PC-3 (cell line): ENCODE data around the gene RFT1. TPM values are rescaled to one million over a fixed set of nuclear protein-coding genes. Genes with fewer than 3 reads are reported as not detected.

ENCODE experiments used
- ATAC-seq: fragments of 200-7000 bp; cut with Tn5 transposase; 2 replicates; pipeline ENCODE4 v1.9.1; 2020; ENCODE audit warnings: mild to moderate bottlenecking, moderate library complexity
- BruUV-seq: library from RNA; stranded (reverse); fragments of 400-500 nt; replicated peaks from 2 replicates; lab custom pipeline; 2021; lab: Mats Ljungman, UMichigan
- CTCF ChIA-PET: fragments of 300-600 bp; sonication (Branson Sonifier 250); formaldehyde crosslinking; loops from one replicate; lab custom pipeline; 2022; ENCODE audit warnings: antibody characterized with exemption; lab: Charles Lee
- POLR2A ChIA-PET: fragments of 300-600 bp; sonication (Branson Sonifier 250); formaldehyde crosslinking; loops from one replicate; lab custom pipeline; 2022; ENCODE audit warnings: antibody characterized with exemption; ENCODE audit not compliant: unreplicated experiment; lab: Charles Lee
- DNase-seq: peaks from one replicate; pipeline ENCODE4 v3.0.0-alpha.2; 2015
- H2AFZ ChIP-seq: fragments of 300-600 bp; sonication (generic); 2 replicates; pipeline ENCODE4 v1.6.0; 2016; ENCODE audit warnings: antibody characterized with exemption, low read length
- H3F3A ChIP-seq: fragments of 300-600 bp; sonication (generic); one replicate; pipeline ENCODE4 v1.6.0; 2017; ENCODE audit warnings: antibody characterized with exemption, low read length, control low read depth, mild to moderate bottlenecking; ENCODE audit not compliant: unreplicated experiment
- H3K27ac ChIP-seq: fragments of 300-600 bp; sonication (generic); 2 replicates; pipeline ENCODE4 v1.5.1; 2016; ENCODE audit warnings: mild to moderate bottlenecking, low read length
- H3K27me3 ChIP-seq: fragments of 300-600 bp; sonication (generic); 2 replicates; pipeline ENCODE4 v1.6.1; 2016; ENCODE audit warnings: low read length, mixed read lengths
- H3K36me3 ChIP-seq: fragments of 300-600 bp; sonication (generic); 2 replicates; pipeline ENCODE4 v1.6.1; 2016; ENCODE audit warnings: low read depth, mixed run types, low read length, mixed read lengths
- H3K4me1 ChIP-seq: fragments of 300-600 bp; sonication (generic); 2 replicates; pipeline ENCODE4 v1.5.1; 2016; ENCODE audit warnings: low read length; ENCODE audit not compliant: insufficient read depth
- H3K4me2 ChIP-seq: fragments of 300-600 bp; sonication (generic); 2 replicates; pipeline ENCODE4 v1.6.0; 2016; ENCODE audit warnings: low read length
- H3K4me3 ChIP-seq: fragments of 300-600 bp; sonication (generic); 2 replicates; pipeline ENCODE4 v1.5.1; 2016; ENCODE audit warnings: mild to moderate bottlenecking, low read length, mixed read lengths
- H3K79me2 ChIP-seq: fragments of 300-600 bp; sonication (generic); 2 replicates; pipeline ENCODE4 v1.6.1; 2017; ENCODE audit warnings: low read length, mixed read lengths
- H3K9ac ChIP-seq: fragments of 300-600 bp; sonication (generic); 2 replicates; pipeline ENCODE4 v1.6.0; 2016; ENCODE audit warnings: mild to moderate bottlenecking, low read length
- H3K9me2 ChIP-seq: fragments of 300-600 bp; sonication (generic); replicated peaks from 2 replicates; pipeline ENCODE4 v1.6.1; 2016; ENCODE audit warnings: mixed run types, low read length, mixed read lengths
- H3K9me3 ChIP-seq: fragments of 300-600 bp; sonication (generic); 2 replicates; pipeline ENCODE4 v1.6.1; 2016; ENCODE audit warnings: low read length, mixed read lengths
- H4K20me1 ChIP-seq: fragments of 300-600 bp; sonication (generic); 2 replicates; pipeline ENCODE4 v1.6.1; 2016; ENCODE audit warnings: low read length, mixed read lengths
- EZH2 ChIP-seq: fragments of 300-600 bp; sonication (generic); IDR thresholded peaks from one replicate; pipeline ENCODE4 v1.6.1; 2017; ENCODE audit warnings: antibody characterized with exemption, mild to moderate bottlenecking, low read length; ENCODE audit not compliant: unreplicated experiment
- EZH2phosphoT487 ChIP-seq: fragments of 300-600 bp; sonication (generic); IDR thresholded peaks from 2 replicates; pipeline ENCODE4 v1.6.1; 2018; ENCODE audit warnings: mild to moderate bottlenecking, antibody characterized with exemption, low read length, borderline replicate concordance
- intact Hi-C: fragments of 100-400 bp; cut with micrococcal nuclease; formaldehyde crosslinking; loops from 2 replicates; pipeline ENCODE4 v1.9.0; 2023
- total RNA-seq: library from RNA; depleted of rRNA; stranded (reverse); fragments of >200 nt; gene quantifications from 2 replicates; pipeline ENCODE4 v1.2.3, GENCODE V29; 2014
- TF ChIP-seq, protein P1 (sequence below): fragments of 300-600 bp; sonication (generic); conservative IDR thresholded peaks from 2 replicates; pipeline ENCODE4 v1.5.1; 2017; ENCODE audit warnings: antibody characterized with exemption, low read depth, mild to moderate bottlenecking, low read length

RFT1 gene
- total RNA-seq, 1 experiment from 2014 or later = 24.6 TPM

GRCh38 chr3:53173107-53173506 lies 42.9 kb upstream of the RFT1 start:
- CTCF ChIA-PET = no interaction called here
- intact Hi-C loops = no loop called here
- no peak for ATAC-seq

GRCh38 chr3:53171827-53172505 lies 41.7 kb upstream of the RFT1 start:
- no peak for DNase-seq
- Histone ChIP-seq H4K20me1 (peaks cover 11% of the 10 kb centered on the region; the same call in 1 of the 2 replicates), H3K9me2 (no peaks in the 10 kb centered on the region), H3K27ac (no peak overlapping the region), H2AFZ (no peak overlapping the region), H3K4me1 (no peaks in the 10 kb centered on the region), H3K9me3 (no peaks in the 10 kb centered on the region), H3K9ac (no peak overlapping the region), H3K4me3 (no peak overlapping the region), H3K4me2 (no peak overlapping the region), H3K36me3 (no peaks in the 10 kb centered on the region), H3K79me2 (peaks cover 41% of the 10 kb centered on the region), H3K27me3 (no peaks in the 10 kb centered on the region), H3F3A (no peaks in the 10 kb centered on the region)
- POLR2A ChIA-PET = no interaction called here
- intact Hi-C loops = no loop called here
- ATAC-seq = no peak
- no TSS peak for BruUV-seq
- TF ChIP-seq EZH2phosphoT487 = no peak
- CTCF ChIA-PET = no interaction called here

More at GRCh38 chr3:53173107-53173506, 42.9 kb upstream of the RFT1 start:
- Histone ChIP-seq H3K4me1 (no peaks in the 10 kb centered on the region), H3K79me2 (peaks cover 30% of the 10 kb centered on the region), H3K9me2 (no peaks in the 10 kb centered on the region), H3K27ac (no peak overlapping the region), H3K4me2 (no peak overlapping the region), H3K9ac (no peak overlapping the region), H3K27me3 (no peaks in the 10 kb centered on the region), H3K9me3 (no peaks in the 10 kb centered on the region), H3K36me3 (no peaks in the 10 kb centered on the region; the same call in 1 of the 2 replicates), H4K20me1 (peaks cover 11% of the 10 kb centered on the region; the same call in 1 of the 2 replicates), H2AFZ (no peak overlapping the region), H3K4me3 (no peak overlapping the region), H3F3A (no peaks in the 10 kb centered on the region)
- BruUV-seq = no TSS peak
- TF ChIP-seq EZH2phosphoT487 = no peak
- TF ChIP-seq, protein P1, sequence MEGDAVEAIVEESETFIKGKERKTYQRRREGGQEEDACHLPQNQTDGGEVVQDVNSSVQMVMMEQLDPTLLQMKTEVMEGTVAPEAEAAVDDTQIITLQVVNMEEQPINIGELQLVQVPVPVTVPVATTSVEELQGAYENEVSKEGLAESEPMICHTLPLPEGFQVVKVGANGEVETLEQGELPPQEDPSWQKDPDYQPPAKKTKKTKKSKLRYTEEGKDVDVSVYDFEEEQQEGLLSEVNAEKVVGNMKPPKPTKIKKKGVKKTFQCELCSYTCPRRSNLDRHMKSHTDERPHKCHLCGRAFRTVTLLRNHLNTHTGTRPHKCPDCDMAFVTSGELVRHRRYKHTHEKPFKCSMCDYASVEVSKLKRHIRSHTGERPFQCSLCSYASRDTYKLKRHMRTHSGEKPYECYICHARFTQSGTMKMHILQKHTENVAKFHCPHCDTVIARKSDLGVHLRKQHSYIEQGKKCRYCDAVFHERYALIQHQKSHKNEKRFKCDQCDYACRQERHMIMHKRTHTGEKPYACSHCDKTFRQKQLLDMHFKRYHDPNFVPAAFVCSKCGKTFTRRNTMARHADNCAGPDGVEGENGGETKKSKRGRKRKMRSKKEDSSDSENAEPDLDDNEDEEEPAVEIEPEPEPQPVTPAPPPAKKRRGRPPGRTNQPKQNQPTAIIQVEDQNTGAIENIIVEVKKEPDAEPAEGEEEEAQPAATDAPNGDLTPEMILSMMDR = no peak
- TF ChIP-seq EZH2 = no peak
- no peak for DNase-seq
- POLR2A ChIA-PET = no interaction called here

DNA sequence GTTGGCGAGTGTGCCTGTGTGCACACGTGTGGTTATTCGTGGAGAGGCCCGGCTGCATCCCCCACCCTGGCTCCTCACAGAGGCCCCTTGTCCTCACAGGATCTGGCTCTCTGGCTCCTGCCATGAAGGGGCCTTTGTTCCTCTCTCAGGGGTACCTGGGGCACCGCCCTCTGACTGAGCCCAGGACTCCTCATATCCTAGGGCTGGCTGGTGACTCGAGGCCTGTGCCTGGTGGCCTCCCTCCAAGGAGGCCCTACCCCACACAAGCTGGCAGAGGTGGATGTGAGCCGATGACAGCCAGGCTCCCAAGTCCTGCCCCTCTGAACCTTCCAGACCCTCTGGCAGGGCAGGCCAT lies 40.8 kb upstream of the RFT1 start:
- intact Hi-C loops = no loop called here
- H3K79me2 ChIP-seq = peaks cover 49% of the 10 kb centered on the region
- peaks cover 8% of the 10 kb centered on the region; the same call in 1 of the 2 replicates for H4K20me1 ChIP-seq
- TF ChIP-seq, protein P1 = no peak
- TF ChIP-seq EZH2phosphoT487 = no peak
- TF ChIP-seq EZH2 = no peak
- no TSS peak for BruUV-seq
- H3K27me3 ChIP-seq = no peaks in the 10 kb centered on the region
- no peak for ATAC-seq
- CTCF ChIA-PET = no interaction called here
- no peak overlapping the region for H3K27ac ChIP-seq
- no peaks in the 10 kb centered on the region for H3F3A ChIP-seq
- no peak for DNase-seq
- H3K4me2 ChIP-seq = no peak overlapping the region
- POLR2A ChIA-PET = no interaction called here
- H3K9me2 ChIP-seq = no peaks in the 10 kb centered on the region
- H3K9me3 ChIP-seq = no peaks in the 10 kb centered on the region
- no peak overlapping the region for H3K9ac ChIP-seq
- H3K4me3 ChIP-seq = no peak overlapping the region
- no peak overlapping the region for H2AFZ ChIP-seq
- H3K4me1 ChIP-seq = peaks cover 9% of the 10 kb centered on the region; the same call in 1 of the 2 replicates
- no peaks in the 10 kb centered on the region; the same call in 1 of the 2 replicates for H3K36me3 ChIP-seq
